Suprapubic skin (tissue), 4 donors: ENCODE measurements around the gene PCGF3. TPM values are rescaled to one million over a fixed set of nuclear protein-coding genes. Genes with fewer than 3 reads are reported as not detected.
A peak's percentile ranks its signal among the peaks of the same experiment; 100 is the strongest.

Experiments used
- DNase-seq, 2 donors: peaks; one replicate each; pipeline ENCODE4 v3.0.0-alpha.2; 2019; ENCODE audit warnings: low spot score in 2 of 2
- H3K27ac ChIP-seq: fragments of 200-600 bp; sonication (generic); one replicate; pipeline ENCODE4 v1.5.1; 2019
- H3K27me3 ChIP-seq: fragments of 200-600 bp; sonication (generic); one replicate; pipeline ENCODE4 v1.5.1; 2019
- H3K36me3 ChIP-seq: fragments of 200-600 bp; sonication (generic); one replicate; pipeline ENCODE4 v1.5.1; 2019
- H3K4me1 ChIP-seq: fragments of 200-600 bp; sonication (generic); one replicate; pipeline ENCODE4 v1.5.1; 2019
- H3K4me3 ChIP-seq: fragments of 200-600 bp; sonication (generic); one replicate; pipeline ENCODE4 v1.5.1; 2019; ENCODE audit warnings: mild to moderate bottlenecking
- H3K9me3 ChIP-seq: fragments of 200-600 bp; sonication (generic); one replicate; pipeline ENCODE4 v1.5.1; 2019
- CTCF ChIP-seq, 2 donors: fragments of 200-600 bp in 1 of 2; fragments of 450-650 bp in 1 of 2; sonication (generic) in 1 of 2; IDR thresholded peaks; one replicate each; pipeline ENCODE4 v1.5.1; 2016 to 2019; ENCODE audit warnings: antibody characterized with exemption in 2 of 2, mild to moderate bottlenecking in 1 of 2, moderate library complexity in 1 of 2
- EP300 ChIP-seq: sonication (generic); formaldehyde crosslinking; IDR thresholded peaks from one replicate; pipeline ENCODE4 v1.6.1; 2017; ENCODE audit warnings: antibody characterized with exemption
- POLR2A ChIP-seq, 2 donors: fragments of 450-650 bp; IDR thresholded peaks; one replicate each; pipeline ENCODE4 v1.6.1; 2017; ENCODE audit warnings: antibody characterized with exemption in 2 of 2, mild to moderate bottlenecking in 2 of 2, moderate library complexity in 2 of 2
- POLR2AphosphoS5 ChIP-seq, 3 donors: sonication (generic); formaldehyde crosslinking; IDR thresholded peaks; one replicate each; pipeline ENCODE4 v1.6.1; 2017; ENCODE audit warnings: antibody characterized with exemption in 3 of 3
- WGBS: methylation state at CpG from one replicate; pipeline ENCODE4 v1.1.5; 2018; 5-methylcytosine and 5-hydroxymethylcytosine counted together
- total RNA-seq, 4 donors: library from RNA; depleted of rRNA; stranded (reverse); fragments of >200 nt; gene quantifications; one replicate each; pipeline ENCODE4 v1.1.0, GENCODE V29; 2016

Gene PCGF3
- total RNA-seq, 4 donors from 2014 or later: 59.7 to 152 (median 71.2) TPM

- Histone ChIP-seq H3K36me3 (peaks cover 77% of the 10 kb centered on the region), H3K4me3 (no peak overlapping the region)
Observed at GRCh38 chr4:739569-739968, 33.9 kb downstream of the PCGF3 start.

GRCh38 chr4:740011-740410 lies 34.4 kb downstream of the PCGF3 start:
- Histone ChIP-seq H3K4me3 (no peak overlapping the region), H3K9me3 (no peaks in the 10 kb centered on the region), H3K4me1 (no peaks in the 10 kb centered on the region), H3K27me3 (no peaks in the 10 kb centered on the region), H3K36me3 (peaks cover 73% of the 10 kb centered on the region), H3K27ac (no peak overlapping the region)
- TF ChIP-seq POLR2AphosphoS5 (IDR thresholded peaks at IDR 0.05): no peak
- no peak for TF ChIP-seq CTCF (IDR thresholded peaks at IDR 0.05)
- no peak for TF ChIP-seq POLR2A (IDR thresholded peaks at IDR 0.05)
- no peak for TF ChIP-seq EP300
- DNase-seq: no peak
- 90% methylated on average over 12 of the region's 12 CpGs for WGBS

More at GRCh38 chr4:739569-739968, 33.9 kb downstream of the PCGF3 start:
- H3K27ac ChIP-seq: no peak overlapping the region
- H3K9me3 ChIP-seq: no peaks in the 10 kb centered on the region
- no peak for TF ChIP-seq POLR2A (IDR thresholded peaks at IDR 0.05)
- TF ChIP-seq POLR2AphosphoS5 (IDR thresholded peaks at IDR 0.05): no peak
- no peak for TF ChIP-seq EP300
- WGBS: 95% methylated on average over 22 of the region's 22 CpGs
- H3K4me1 ChIP-seq: no peaks in the 10 kb centered on the region
- H3K27me3 ChIP-seq: no peaks in the 10 kb centered on the region
- DNase-seq: no peak

GRCh38 chr4:740656-741282 lies 35.1 kb downstream of the PCGF3 start:
- Histone ChIP-seq H3K4me3 (no peak overlapping the region), H3K4me1 (no peaks in the 10 kb centered on the region), H3K27me3 (no peaks in the 10 kb centered on the region), H3K9me3 (no peaks in the 10 kb centered on the region), H3K36me3 (peaks cover 65% of the 10 kb centered on the region), H3K27ac (no peak overlapping the region)
- no peak for DNase-seq
- TF ChIP-seq CTCF (IDR thresholded peaks at IDR 0.05): no peak
- TF ChIP-seq POLR2AphosphoS5 (IDR thresholded peaks at IDR 0.05): no peak
- no peak for TF ChIP-seq EP300
- TF ChIP-seq POLR2A (IDR thresholded peaks at IDR 0.05): no peak
- WGBS: 78% methylated on average over 18 of the region's 19 CpGs

GRCh38 chr4:742096-742741 lies 36.6 kb downstream of the PCGF3 start:
- Histone ChIP-seq H3K4me3 (no peak overlapping the region), H3K9me3 (no peaks in the 10 kb centered on the region), H3K27ac (no peak overlapping the region), H3K27me3 (no peaks in the 10 kb centered on the region), H3K4me1 (no peaks in the 10 kb centered on the region), H3K36me3 (peaks cover 55% of the 10 kb centered on the region)
- no peak for DNase-seq
- WGBS: 82% methylated on average over 20 of the region's 21 CpGs
- TF ChIP-seq POLR2AphosphoS5 (IDR thresholded peaks at IDR 0.05): no peak
- TF ChIP-seq POLR2A (IDR thresholded peaks at IDR 0.05): no peak
- no peak for TF ChIP-seq CTCF (IDR thresholded peaks at IDR 0.05)
- TF ChIP-seq EP300: no peak

- TF ChIP-seq POLR2A (IDR thresholded peaks at IDR 0.05): no peak
- peak; percentile 53 to 91 for TF ChIP-seq CTCF (IDR thresholded peaks at IDR 0.05)
- 62% methylated on average over 14 of the region's 26 CpGs for WGBS
- no peaks in the 10 kb centered on the region for H3K9me3 ChIP-seq
- H3K4me1 ChIP-seq: no peaks in the 10 kb centered on the region
- DNase-seq: no peak
- no peaks in the 10 kb centered on the region for H3K27me3 ChIP-seq
- peaks cover 52% of the 10 kb centered on the region for H3K36me3 ChIP-seq
- no peak overlapping the region for H3K4me3 ChIP-seq
- no peak overlapping the region for H3K27ac ChIP-seq
Observed at GRCh38 chr4:742742-743311, 37.2 kb downstream of the PCGF3 start.
